LNCAP (cell line): Measurements from ENCODE around the gene SDC3.

Experiments used
- CTCF ChIP-seq: fragments of 450-650 bp; IDR thresholded peaks from 2 replicates; pipeline ENCODE4 v1.5.1; 2017; ENCODE audit warnings: mild to moderate bottlenecking

Gene SDC3

GRCh38 chr1:30822006-30822405, 86.6 kb downstream of the SDC3 start:
- TF ChIP-seq CTCF = no peak

- no peak for TF ChIP-seq CTCF
Observed at GRCh38 chr1:30820299-30820698, 88.3 kb downstream of the SDC3 start.
